Activated CD4-positive, alpha-beta T cell treated with anti-CD3 and anti-CD28 coated beads for 36 hours (primary cell): ENCODE measurements around the gene DPP9. TPM values are rescaled to one million over a fixed set of nuclear protein-coding genes. Genes with fewer than 3 reads are reported as not detected.

Experiments used
- ATAC-seq: fragments of 200-7000 bp; cut with Tn5 transposase; one replicate; pipeline ENCODE4 v1.10.0; 2021; ENCODE audit warnings: mild to moderate bottlenecking, moderate library complexity
- CTCF ChIA-PET: fragments of 350-600 bp; sonication (Branson Sonifier 250); formaldehyde crosslinking; loops from one replicate; lab custom pipeline; 2021; ENCODE audit warnings: antibody characterized with exemption; lab: Charles Lee
- POLR2A ChIA-PET: fragments of 350-600 bp; sonication (Branson Sonifier 250); formaldehyde crosslinking; loops from one replicate; lab custom pipeline; 2021; ENCODE audit warnings: antibody characterized with exemption, inconsistent platforms; lab: Charles Lee
- DNase-seq: peaks from one replicate; pipeline ENCODE4 v3.0.0-alpha.2; 2020
- H3K27ac Mint-ChIP-seq: one replicate; pipeline ENCODE4 v1.8.0; 2021; ENCODE audit warnings: mixed read lengths
- H3K27me3 Mint-ChIP-seq: one replicate; pipeline ENCODE4 v1.8.0; 2021; ENCODE audit warnings: mixed read lengths
- H3K36me3 Mint-ChIP-seq: one replicate; pipeline ENCODE4 v1.8.0; 2021; ENCODE audit warnings: low read depth, mixed read lengths
- H3K4me1 Mint-ChIP-seq: one replicate; pipeline ENCODE4 v1.8.0; 2021; ENCODE audit warnings: mixed read lengths
- H3K4me3 Mint-ChIP-seq: one replicate; pipeline ENCODE4 v1.8.0; 2021; ENCODE audit warnings: mild to moderate bottlenecking, moderate library complexity, mixed read lengths
- H3K9me3 Mint-ChIP-seq: one replicate; pipeline ENCODE4 v1.8.0; 2021; ENCODE audit warnings: low read depth, mixed read lengths
- intact Hi-C, 2 experiments: fragments of 100-400 bp; cut with DNase I in 1 of 2; cut with micrococcal nuclease in 1 of 2; formaldehyde crosslinking; loops; one replicate each; pipeline versions ENCODE4 v1.14.2 to v1.15.1; 2022 to 2024; cut with DNase I, micrococcal nuclease
- microRNA-seq: library from miRNA; unstranded; fragments of <30 nt; microRNA quantifications from one replicate; pipeline ENCODE4 v1.2.0, GENCODE V29; 2021; ENCODE audit warnings: borderline replicate concordance
- total RNA-seq, 2 experiments: library from RNA; stranded (reverse); gene quantifications; one replicate each; pipeline ENCODE4 v1.2.3, GENCODE V29; 2021

Gene DPP9
- total RNA-seq, 2 experiments from 2014 or later = 49.2 to 51.3 TPM

GRCh38 chr19:4638317-4638716, 85.3 kb downstream of the DPP9 start:
- POLR2A ChIA-PET = no interaction called here
- H3K4me1 Mint-ChIP-seq = peaks cover 28% of the 10 kb centered on the region
- no peaks in the 10 kb centered on the region for H3K9me3 Mint-ChIP-seq
- intact Hi-C loops = loop anchor here (2.0 to 5.0 kb wide), 4 partner anchors 166 to 938 kb away; partner anchors contain the start of genes HDGFL2 (in 1 of the 2), PIP5K1C (in 1 of the 2) and UBXN6 (in 1 of the 2)
- no peaks in the 10 kb centered on the region for H3K27me3 Mint-ChIP-seq
- no peaks in the 10 kb centered on the region for H3K36me3 Mint-ChIP-seq
- peak overlapping the region; percentile 90 for H3K4me3 Mint-ChIP-seq
- no peak for ATAC-seq
- peak; percentile 26 for DNase-seq
- CTCF ChIA-PET = interaction anchor here (0.6 to 3.0 kb wide), 6 partner anchors 21 to 507 kb away, joined by 3 to 18 read pairs (median 3); no protein-coding TSS in a partner anchor
- H3K27ac Mint-ChIP-seq = peak overlapping the region; percentile 97

GRCh38 chr19:4636761-4637160, 86.9 kb downstream of the DPP9 start:
- DNase-seq = no peak
- H3K4me1 Mint-ChIP-seq = peaks cover 29% of the 10 kb centered on the region
- ChIA-PET CTCF (interaction anchor here (0.7 to 3.0 kb wide), 24 partner anchors 12 to 154 kb away, joined by 3 to 18 read pairs (median 4); partner anchors contain the start of gene FEM1A), POLR2A (no interaction called here)
- ATAC-seq = no peak
- H3K27ac Mint-ChIP-seq = no peak overlapping the region
- no peaks in the 10 kb centered on the region for H3K27me3 Mint-ChIP-seq
- no peaks in the 10 kb centered on the region for H3K9me3 Mint-ChIP-seq
- H3K4me3 Mint-ChIP-seq = peak overlapping the region; percentile 31
- no peaks in the 10 kb centered on the region for H3K36me3 Mint-ChIP-seq
- intact Hi-C loops = loop anchor here (1.0 to 5.0 kb wide), 10 partner anchors 38 to 276 kb away; partner anchors contain the start of genes HDGFL2 (in 1 of the 2) and UBXN6 (in 1 of the 2)

- ATAC-seq (no peak), DNase-seq (peak; percentile 87)
- Mint-ChIP-seq H3K36me3 (no peaks in the 10 kb centered on the region), H3K27ac (no peak overlapping the region), H3K9me3 (no peaks in the 10 kb centered on the region), H3K4me1 (peaks cover 28% of the 10 kb centered on the region), H3K4me3 (peak overlapping the region; percentile 35), H3K27me3 (no peaks in the 10 kb centered on the region)
- CTCF ChIA-PET = interaction anchor here (0.6 to 3.0 kb wide), 29 partner anchors 11 to 812 kb away, joined by 3 to 18 read pairs (median 4); partner anchors contain the start of gene FEM1A
- intact Hi-C loops = loop anchor here (1.0 to 5.0 kb wide), 10 partner anchors 37 to 276 kb away; partner anchors contain the start of genes HDGFL2 (in 1 of the 2) and UBXN6 (in 1 of the 2)
- POLR2A ChIA-PET = interaction anchor here (0.6 kb wide), 1 partner anchor 171 kb away, joined by 4 read pairs; no protein-coding TSS in a partner anchor
Measured at GRCh38 chr19:4636151-4636717, 87.4 kb downstream of the DPP9 start.

- DNase-seq (no peak), ATAC-seq (no peak)
- Mint-ChIP-seq H3K36me3 (no peaks in the 10 kb centered on the region), H3K4me1 (peaks cover 25% of the 10 kb centered on the region), H3K27me3 (no peaks in the 10 kb centered on the region), H3K27ac (no peak overlapping the region), H3K9me3 (no peaks in the 10 kb centered on the region), H3K4me3 (peak overlapping the region; percentile 35)
- intact Hi-C loops = loop anchor here (1.0 to 5.0 kb wide), 10 partner anchors 37 to 277 kb away; partner anchors contain the start of genes HDGFL2 (in 1 of the 2) and UBXN6 (in 1 of the 2)
- POLR2A ChIA-PET = interaction anchor here (0.6 kb wide), 1 partner anchor 170 kb away, joined by 4 read pairs; no protein-coding TSS in a partner anchor
- CTCF ChIA-PET = interaction anchor here (0.6 to 3.0 kb wide), 19 partner anchors 11 to 813 kb away, joined by 3 to 18 read pairs (median 6); partner anchors contain the start of gene FEM1A
Measured at GRCh38 chr19:4635754-4636116, 87.9 kb downstream of the DPP9 start.

- no peaks in the 10 kb centered on the region for H3K9me3 Mint-ChIP-seq
- ATAC-seq = peak; percentile 45
- DNase-seq = peak; percentile 70
- H3K27me3 Mint-ChIP-seq = no peaks in the 10 kb centered on the region
- H3K36me3 Mint-ChIP-seq = no peaks in the 10 kb centered on the region
- H3K4me3 Mint-ChIP-seq = no peak overlapping the region
- CTCF ChIA-PET = interaction anchor here (0.5 to 3.5 kb wide), 15 partner anchors 8 to 417 kb away, joined by 3 to 28 read pairs (median 4); partner anchors contain the start of genes PLIN5 and SEMA6B
- no peak overlapping the region for H3K27ac Mint-ChIP-seq
- H3K4me1 Mint-ChIP-seq = peaks cover 14% of the 10 kb centered on the region
- intact Hi-C loops = no loop called here
- POLR2A ChIA-PET = interaction anchor here (0.6 kb wide), 1 partner anchor 266 kb away, joined by 3 read pairs; no protein-coding TSS in a partner anchor
Measured at GRCh38 chr19:4633140-4633967, 90.3 kb downstream of the DPP9 start.

Small RNA genes within 50 kb of the gene (microRNA-seq; reads per million reads assigned to microRNA genes)
- 8.1 reads per million, percentile 24 among the genes with 10 or more reads in this experiment for gene MIR7-3

Other genes starting within 250 kb of the DPP9 start
- not detected for gene PLIN4, start 205.4 kb downstream of the DPP9 start, total RNA-seq
- not detected for gene PLIN5, start 188.6 kb downstream of the DPP9 start, total RNA-seq
- gene LRG1, start 183.8 kb downstream of the DPP9 start, total RNA-seq = under 1 TPM; 0.35 to 0.57 TPM
- gene SEMA6B, start 164.2 kb downstream of the DPP9 start, total RNA-seq = not detected
- 10 to 100 TPM; 14.1 to 15.4 TPM for gene TNFAIP8L1, start 84.3 kb downstream of the DPP9 start, total RNA-seq
- gene MYDGF, start 53.5 kb downstream of the DPP9 start, total RNA-seq = 10 to 100 TPM; 34.7 to 53.8 TPM
- 10 to 100 TPM in 1 of 2 experiments, 1 to 10 TPM in 1; 9.2 to 10.6 TPM for gene FEM1A, start 67.9 kb upstream of the DPP9 start, total RNA-seq
- 10 to 100 TPM; 23.4 to 24.1 TPM for gene TICAM1, start 107.9 kb upstream of the DPP9 start, total RNA-seq
- 10 to 100 TPM; 26.9 to 27.5 TPM for gene PLIN3, start 143.8 kb upstream of the DPP9 start, total RNA-seq
- gene ARRDC5, start 179.1 kb upstream of the DPP9 start, total RNA-seq = not detected
- 100 to 1,000 TPM; 126 to 151 TPM for gene UHRF1, start 185.7 kb upstream of the DPP9 start, total RNA-seq
- 10 to 100 TPM; 33.9 to 35.8 TPM for gene KDM4B, start 245.3 kb upstream of the DPP9 start, total RNA-seq